ENCODE measurements around the gene ZCCHC17.

DNA sequence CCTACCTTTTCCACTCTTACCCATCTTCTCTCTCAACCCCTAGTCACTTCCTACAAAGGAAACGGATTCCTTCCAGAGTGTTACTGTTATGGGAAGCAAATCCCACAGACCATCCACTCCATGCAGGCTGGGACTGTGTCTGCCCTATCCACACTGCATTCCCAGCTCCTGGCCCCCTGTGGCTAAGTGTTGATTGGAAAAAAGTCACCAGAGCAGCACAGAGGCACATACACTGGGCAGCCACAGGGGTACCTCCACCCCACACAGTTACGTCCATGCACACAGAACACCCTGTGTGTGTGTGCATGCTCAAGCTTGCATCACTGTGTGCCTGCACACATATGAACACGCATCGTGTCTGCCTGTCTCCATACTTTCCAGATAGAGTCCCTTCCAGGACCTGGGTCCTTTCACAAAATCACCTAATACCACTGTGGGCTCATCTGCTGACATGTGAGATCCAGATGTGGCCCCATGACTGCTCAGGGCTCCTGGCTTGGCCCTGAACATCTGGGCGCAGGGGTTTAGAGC, 112.0 kb downstream of the ZCCHC17 start:
- TF ChIP-seq, protein P1, sequence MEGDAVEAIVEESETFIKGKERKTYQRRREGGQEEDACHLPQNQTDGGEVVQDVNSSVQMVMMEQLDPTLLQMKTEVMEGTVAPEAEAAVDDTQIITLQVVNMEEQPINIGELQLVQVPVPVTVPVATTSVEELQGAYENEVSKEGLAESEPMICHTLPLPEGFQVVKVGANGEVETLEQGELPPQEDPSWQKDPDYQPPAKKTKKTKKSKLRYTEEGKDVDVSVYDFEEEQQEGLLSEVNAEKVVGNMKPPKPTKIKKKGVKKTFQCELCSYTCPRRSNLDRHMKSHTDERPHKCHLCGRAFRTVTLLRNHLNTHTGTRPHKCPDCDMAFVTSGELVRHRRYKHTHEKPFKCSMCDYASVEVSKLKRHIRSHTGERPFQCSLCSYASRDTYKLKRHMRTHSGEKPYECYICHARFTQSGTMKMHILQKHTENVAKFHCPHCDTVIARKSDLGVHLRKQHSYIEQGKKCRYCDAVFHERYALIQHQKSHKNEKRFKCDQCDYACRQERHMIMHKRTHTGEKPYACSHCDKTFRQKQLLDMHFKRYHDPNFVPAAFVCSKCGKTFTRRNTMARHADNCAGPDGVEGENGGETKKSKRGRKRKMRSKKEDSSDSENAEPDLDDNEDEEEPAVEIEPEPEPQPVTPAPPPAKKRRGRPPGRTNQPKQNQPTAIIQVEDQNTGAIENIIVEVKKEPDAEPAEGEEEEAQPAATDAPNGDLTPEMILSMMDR (IDR thresholded peaks at IDR 0.05), result no peak
- TF ChIP-seq POLR2A (IDR thresholded peaks at IDR 0.05), result no peak

Measured in testis (tissue), 2 donors.